Measurements from ENCODE around the gene CADPS.

DNA sequence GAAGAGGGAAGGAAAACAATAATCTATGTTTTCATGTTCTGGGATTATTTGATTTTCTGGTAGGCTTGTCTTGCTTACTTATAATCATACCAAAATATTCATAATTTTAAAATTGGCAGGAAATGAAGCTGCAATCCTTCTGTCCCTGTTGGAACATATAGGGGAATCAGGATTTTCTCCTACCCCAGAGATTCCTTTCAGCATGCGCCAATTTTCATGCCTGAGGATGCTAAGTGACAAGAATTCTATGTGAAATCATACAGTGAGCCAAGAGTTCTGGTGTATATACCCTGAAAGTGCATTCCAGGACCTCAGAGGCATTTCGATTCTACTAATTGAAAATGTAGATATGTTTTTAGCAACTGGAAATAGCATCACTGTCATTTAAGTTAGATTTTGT, 9.9 kb upstream of the CADPS start:
- TF ChIP-seq, protein P1, sequence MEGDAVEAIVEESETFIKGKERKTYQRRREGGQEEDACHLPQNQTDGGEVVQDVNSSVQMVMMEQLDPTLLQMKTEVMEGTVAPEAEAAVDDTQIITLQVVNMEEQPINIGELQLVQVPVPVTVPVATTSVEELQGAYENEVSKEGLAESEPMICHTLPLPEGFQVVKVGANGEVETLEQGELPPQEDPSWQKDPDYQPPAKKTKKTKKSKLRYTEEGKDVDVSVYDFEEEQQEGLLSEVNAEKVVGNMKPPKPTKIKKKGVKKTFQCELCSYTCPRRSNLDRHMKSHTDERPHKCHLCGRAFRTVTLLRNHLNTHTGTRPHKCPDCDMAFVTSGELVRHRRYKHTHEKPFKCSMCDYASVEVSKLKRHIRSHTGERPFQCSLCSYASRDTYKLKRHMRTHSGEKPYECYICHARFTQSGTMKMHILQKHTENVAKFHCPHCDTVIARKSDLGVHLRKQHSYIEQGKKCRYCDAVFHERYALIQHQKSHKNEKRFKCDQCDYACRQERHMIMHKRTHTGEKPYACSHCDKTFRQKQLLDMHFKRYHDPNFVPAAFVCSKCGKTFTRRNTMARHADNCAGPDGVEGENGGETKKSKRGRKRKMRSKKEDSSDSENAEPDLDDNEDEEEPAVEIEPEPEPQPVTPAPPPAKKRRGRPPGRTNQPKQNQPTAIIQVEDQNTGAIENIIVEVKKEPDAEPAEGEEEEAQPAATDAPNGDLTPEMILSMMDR (conservative IDR thresholded peaks at IDR 0.05), result no peak
- no peak for TF ChIP-seq EZH2 (IDR thresholded peaks at IDR 0.05; ENCODE audit: low read depth)

Measured in PC-9 (cell line).